ENCODE data around the gene LUC7L3.
A peak's percentile ranks its signal among the peaks of the same experiment; 100 is the strongest.

LUC7L3 gene

DNA sequence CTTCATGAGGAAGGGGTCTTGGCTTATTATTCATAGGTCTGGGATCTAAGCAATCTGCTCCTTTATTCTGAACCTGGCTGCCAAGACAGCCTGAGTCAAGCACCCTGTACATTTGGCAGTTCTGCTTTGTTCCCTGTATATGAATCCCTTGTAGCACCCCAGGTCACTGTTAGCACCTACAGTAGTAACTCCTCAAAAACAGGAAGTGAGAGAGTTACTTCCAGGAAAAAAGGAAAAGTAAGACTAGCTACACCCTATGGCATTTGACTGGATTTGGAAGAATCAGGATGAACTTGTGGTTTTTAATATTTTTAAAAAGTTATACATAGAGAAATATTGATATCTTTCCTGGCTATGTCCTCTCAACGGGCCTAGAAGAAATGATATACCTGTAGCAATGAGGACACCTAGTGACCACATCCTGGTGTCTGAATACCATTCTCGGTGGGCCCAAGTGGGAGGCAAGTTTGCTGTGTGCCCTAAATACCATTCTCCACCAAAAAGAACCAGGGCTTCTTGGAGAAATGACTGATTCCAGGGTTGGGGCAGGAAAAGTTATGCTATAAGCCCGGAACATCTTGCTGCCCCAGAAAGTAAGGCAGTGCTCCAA is 21.6 kb upstream of the LUC7L3 start:
- no peak overlapping the region for H2BK12ac ChIP-seq (ENCODE audit: low read length in 2 of 2)
- no peak overlapping the region for H3K14ac ChIP-seq (ENCODE audit: low read length in 2 of 2)
- H4K8ac ChIP-seq (ENCODE audit: low read length) = no peak overlapping the region
- H3K23ac ChIP-seq (ENCODE audit: low read length in 2 of 2) = no peak overlapping the region
- H2AK5ac ChIP-seq (ENCODE audit: low read length, severe bottlenecking) = no peak overlapping the region
- peaks cover 18% of the 10 kb centered on the region for H3K79me1 ChIP-seq (replicated peaks; ENCODE audit: low read length, poor library complexity, severe bottlenecking)
- H2BK5ac ChIP-seq (ENCODE audit: low read depth, low read length, poor library complexity, severe bottlenecking) = no peak overlapping the region
- H3K27ac ChIP-seq (ENCODE audit: low read length, poor library complexity, severe bottlenecking) = peak overlapping the region; percentile 43
- no peak overlapping the region for H3K4ac ChIP-seq (ENCODE audit: low read depth in 1 of 2, low read length in 2 of 2)
- H3K9ac ChIP-seq (ENCODE audit: low read length) = peak overlapping the region; percentile 28
- H3K4me3 ChIP-seq (ENCODE audit: insufficient read depth in 1 of 2, low read depth in 1 of 2, low read length in 2 of 2) = no peak overlapping the region
- H3K9me3 ChIP-seq (ENCODE audit: control insufficient read depth, low read length) = no peaks in the 10 kb centered on the region
- 88% methylated on average over 2 of the region's 3 CpGs for WGBS
- H3K4me2 ChIP-seq (ENCODE audit: low read length, poor library complexity, severe bottlenecking) = no peak overlapping the region
- no peak overlapping the region for H4K91ac ChIP-seq (ENCODE audit: low read length)
- no peak overlapping the region for H2AFZ ChIP-seq (ENCODE audit: low read depth, low read length)
- no peak overlapping the region for H2BK15ac ChIP-seq (ENCODE audit: low read depth, poor library complexity, severe bottlenecking)
- DNase-seq = no peak
- H2BK120ac ChIP-seq (ENCODE audit: low read depth, low read length) = no peak overlapping the region
- peaks cover 18 to 75% of the 10 kb centered on the region in 2 experiments for H3K36me3 ChIP-seq (ENCODE audit: control insufficient read depth in 1 of 2, insufficient read depth in 2 of 2, low read depth in 1 of 2, low read length in 2 of 2)
- no peaks in the 10 kb centered on the region for H3K27me3 ChIP-seq (ENCODE audit: control insufficient read depth in 1 of 2, insufficient read depth in 1 of 2, low read length in 2 of 2)
- peaks cover 8% of the 10 kb centered on the region for H3K4me1 ChIP-seq (ENCODE audit: control insufficient read depth, insufficient read depth, low read depth, low read length)
- no peak overlapping the region for H3K18ac ChIP-seq (ENCODE audit: low read depth in 1 of 2, low read length in 2 of 2)

DNA sequence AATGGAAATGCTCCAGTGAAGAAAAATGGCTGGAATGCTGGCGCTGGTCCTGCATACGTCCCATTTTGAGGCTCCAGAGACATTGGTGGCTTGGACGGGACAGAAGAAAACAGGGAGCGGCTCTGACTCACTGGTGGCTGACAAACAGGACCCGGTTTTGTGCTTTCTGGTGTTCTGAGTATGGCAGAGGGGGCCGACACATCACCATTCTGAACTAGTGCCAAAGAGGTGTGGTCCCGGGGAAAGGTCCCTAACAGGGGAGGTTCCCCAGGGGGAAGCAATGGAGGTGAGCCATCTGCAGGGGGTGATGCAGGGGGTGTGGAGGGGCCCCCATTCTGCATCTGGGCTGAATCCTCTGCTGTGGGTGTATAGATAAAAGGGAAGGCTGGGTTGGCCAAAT is 20.0 kb upstream of the LUC7L3 start:
- H3K27me3 ChIP-seq (ENCODE audit: control insufficient read depth in 1 of 2, insufficient read depth in 1 of 2, low read length in 2 of 2) = no peaks in the 10 kb centered on the region
- H3K14ac ChIP-seq (ENCODE audit: low read length in 2 of 2) = no peak overlapping the region
- H2BK12ac ChIP-seq (ENCODE audit: low read length in 2 of 2) = no peak overlapping the region
- H3K9ac ChIP-seq (ENCODE audit: low read length) = peak overlapping the region; percentile 9
- H2AK5ac ChIP-seq (ENCODE audit: low read length, severe bottlenecking) = no peak overlapping the region
- peaks cover 20% of the 10 kb centered on the region for H3K79me1 ChIP-seq (replicated peaks; ENCODE audit: low read length, poor library complexity, severe bottlenecking)
- H3K18ac ChIP-seq (ENCODE audit: low read depth in 1 of 2, low read length in 2 of 2) = no peak overlapping the region
- no peak for DNase-seq
- no peak overlapping the region for H2BK15ac ChIP-seq (ENCODE audit: low read depth, poor library complexity, severe bottlenecking)
- H3K4me3 ChIP-seq (ENCODE audit: insufficient read depth in 1 of 2, low read depth in 1 of 2, low read length in 2 of 2) = no peak overlapping the region
- no peak overlapping the region for H2BK120ac ChIP-seq (ENCODE audit: low read depth, low read length)
- no peak overlapping the region for H3K23ac ChIP-seq (ENCODE audit: low read length in 2 of 2)
- no peak overlapping the region for H2AFZ ChIP-seq (ENCODE audit: low read depth, low read length)
- no peaks in the 10 kb centered on the region for H3K9me3 ChIP-seq (ENCODE audit: control insufficient read depth, low read length)
- 92% methylated on average over 7 of the region's 7 CpGs for WGBS
- H2BK5ac ChIP-seq (ENCODE audit: low read depth, low read length, poor library complexity, severe bottlenecking) = no peak overlapping the region
- H3K4me2 ChIP-seq (ENCODE audit: low read length, poor library complexity, severe bottlenecking) = no peak overlapping the region
- H3K36me3 ChIP-seq (ENCODE audit: control insufficient read depth in 1 of 2, insufficient read depth in 2 of 2, low read depth in 1 of 2, low read length in 2 of 2) = peaks cover 18 to 79% of the 10 kb centered on the region in 2 experiments
- H4K8ac ChIP-seq (ENCODE audit: low read length) = no peak overlapping the region
- no peak overlapping the region for H3K4ac ChIP-seq (ENCODE audit: low read depth in 1 of 2, low read length in 2 of 2)
- no peak overlapping the region for H3K27ac ChIP-seq (ENCODE audit: low read length, poor library complexity, severe bottlenecking)
- no peak overlapping the region for H4K91ac ChIP-seq (ENCODE audit: low read length)
- H3K4me1 ChIP-seq (ENCODE audit: control insufficient read depth, insufficient read depth, low read depth, low read length) = peaks cover 4% of the 10 kb centered on the region

DNA sequence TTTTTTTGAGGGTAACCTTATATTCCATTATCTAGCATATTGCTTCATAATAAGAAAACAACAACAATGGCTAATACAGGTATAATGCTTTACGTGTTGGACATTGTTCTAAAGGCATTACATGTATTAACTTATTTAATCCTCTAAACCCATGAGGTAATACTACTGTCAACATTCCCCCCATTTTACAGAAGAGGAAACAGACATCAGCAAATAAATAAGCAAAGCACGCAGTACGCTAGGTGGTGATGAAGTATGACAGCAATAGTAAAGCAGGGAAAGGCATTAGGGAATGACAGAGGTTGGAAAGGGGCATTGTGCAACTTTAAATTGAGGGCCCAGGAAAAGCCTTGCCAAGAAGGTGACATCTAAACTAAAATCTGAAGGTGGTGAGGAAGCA is 16.2 kb upstream of the LUC7L3 start:
- no peaks in the 10 kb centered on the region for H3K27me3 ChIP-seq (ENCODE audit: control insufficient read depth in 1 of 2, insufficient read depth in 1 of 2, low read length in 2 of 2)

DNA sequence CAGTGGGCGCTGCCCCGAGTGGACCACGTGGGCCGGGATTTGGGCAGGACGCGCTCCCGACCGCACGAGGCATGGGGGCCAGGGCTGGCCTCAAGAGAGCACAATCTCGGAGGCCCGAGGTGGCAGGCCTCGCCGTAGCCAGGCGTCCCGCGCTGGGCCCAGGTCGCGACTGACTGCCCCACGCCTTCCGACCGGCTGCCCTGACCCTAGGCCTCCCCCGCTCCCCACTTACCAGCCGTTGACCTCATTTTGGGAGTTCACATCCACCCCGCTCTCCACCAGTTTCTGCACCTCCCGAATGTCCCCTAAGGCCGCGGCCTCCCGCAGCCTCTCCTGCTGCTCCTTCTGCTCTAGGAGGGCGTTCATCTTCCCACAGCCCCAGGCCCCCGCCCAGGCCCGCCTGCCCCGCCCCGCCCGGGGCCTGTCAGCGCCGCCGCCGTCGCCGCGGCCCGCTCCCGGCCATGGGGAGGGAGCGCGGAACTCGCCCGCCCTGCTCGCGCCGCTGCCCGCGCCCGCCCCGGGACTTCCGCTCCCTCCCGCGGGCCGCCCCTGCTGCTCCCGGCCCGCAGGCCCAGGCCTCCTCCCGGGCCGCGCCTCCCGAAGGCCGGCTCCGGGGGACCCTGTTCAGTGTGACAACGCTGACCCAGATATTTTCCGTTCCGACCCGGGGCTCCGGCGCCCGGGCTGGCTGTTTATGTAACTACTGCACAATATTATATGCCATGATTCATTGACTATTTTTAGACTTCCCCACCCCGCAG is 11.9 kb upstream of the LUC7L3 start, which contains the start of gene ANKRD40:
Gene ANKRD40, minus strand, starts transcription at position 626 of the 761 bp plus-strand sequence. Its CDS starts 260 bp downstream, at position 366.
- H3K9me3 ChIP-seq (ENCODE audit: control insufficient read depth, low read length) = no peaks in the 10 kb centered on the region
- H2BK15ac ChIP-seq (ENCODE audit: low read depth, poor library complexity, severe bottlenecking) = peak within 1 kb of the TSS; percentile 60
- peaks cover 9% of the 10 kb centered on the region for H3K79me1 ChIP-seq (replicated peaks; ENCODE audit: low read length, poor library complexity, severe bottlenecking)
- peak within 1 kb of the TSS; percentile 79 to 90 for H3K4me3 ChIP-seq (ENCODE audit: insufficient read depth in 1 of 2, low read depth in 1 of 2, low read length in 2 of 2)
- peak within 1 kb of the TSS; percentile 91 for H4K8ac ChIP-seq (ENCODE audit: low read length)
- peak within 1 kb of the TSS in 1 of 2 experiments; percentile 99 for H3K14ac ChIP-seq (ENCODE audit: low read length in 2 of 2)
- peak; percentile 96 for DNase-seq
- H2AK5ac ChIP-seq (ENCODE audit: low read length, severe bottlenecking) = peak within 1 kb of the TSS; percentile 79
- H3K4ac ChIP-seq (ENCODE audit: low read depth in 1 of 2, low read length in 2 of 2) = peak within 1 kb of the TSS; percentile 75 to 97
- peak within 1 kb of the TSS; percentile 87 to 98 for H3K18ac ChIP-seq (ENCODE audit: low read depth in 1 of 2, low read length in 2 of 2)
- peak within 1 kb of the TSS; percentile 96 for H4K91ac ChIP-seq (ENCODE audit: low read length)
- peak within 1 kb of the TSS; percentile 97 for H2BK120ac ChIP-seq (ENCODE audit: low read depth, low read length)
- peak within 1 kb of the TSS in 1 of 2 experiments; percentile 70 for H3K23ac ChIP-seq (ENCODE audit: low read length in 2 of 2)
- peak within 1 kb of the TSS; percentile 91 for H3K27ac ChIP-seq (ENCODE audit: low read length, poor library complexity, severe bottlenecking)
- H3K36me3 ChIP-seq (ENCODE audit: control insufficient read depth in 1 of 2, insufficient read depth in 2 of 2, low read depth in 1 of 2, low read length in 2 of 2) = peaks cover 0 to 26% of the 10 kb centered on the region in 2 experiments
- no peaks in the 10 kb centered on the region for H3K27me3 ChIP-seq (ENCODE audit: control insufficient read depth in 1 of 2, insufficient read depth in 1 of 2, low read length in 2 of 2)
- H3K9ac ChIP-seq (ENCODE audit: low read length) = peak within 1 kb of the TSS; percentile 96
- H3K4me2 ChIP-seq (ENCODE audit: low read length, poor library complexity, severe bottlenecking) = peak within 1 kb of the TSS; percentile 72
- WGBS = under 1% methylated on average over 41 of the region's 74 CpGs
- H2AFZ ChIP-seq (ENCODE audit: low read depth, low read length) = peak within 1 kb of the TSS; percentile 97
- H3K4me1 ChIP-seq (ENCODE audit: control insufficient read depth, insufficient read depth, low read depth, low read length) = peaks cover 13% of the 10 kb centered on the region
- peak within 1 kb of the TSS; percentile 95 for H2BK5ac ChIP-seq (ENCODE audit: low read depth, low read length, poor library complexity, severe bottlenecking)
- H2BK12ac ChIP-seq (ENCODE audit: low read length in 2 of 2) = peak within 1 kb of the TSS; percentile 32 to 90

More for the DNA sequence above, 16.2 kb upstream of the LUC7L3 start:
- H2AK5ac ChIP-seq (ENCODE audit: low read length, severe bottlenecking) = no peak overlapping the region
- H2BK12ac ChIP-seq (ENCODE audit: low read length in 2 of 2) = no peak overlapping the region
- peaks cover 9 to 51% of the 10 kb centered on the region in 2 experiments for H3K36me3 ChIP-seq (ENCODE audit: control insufficient read depth in 1 of 2, insufficient read depth in 2 of 2, low read depth in 1 of 2, low read length in 2 of 2)
- H3K4me3 ChIP-seq (ENCODE audit: insufficient read depth in 1 of 2, low read depth in 1 of 2, low read length in 2 of 2) = no peak overlapping the region
- no peak overlapping the region for H2BK5ac ChIP-seq (ENCODE audit: low read depth, low read length, poor library complexity, severe bottlenecking)
- H3K23ac ChIP-seq (ENCODE audit: low read length in 2 of 2) = no peak overlapping the region
- no peak overlapping the region for H4K91ac ChIP-seq (ENCODE audit: low read length)
- H2AFZ ChIP-seq (ENCODE audit: low read depth, low read length) = no peak overlapping the region
- peaks cover 12% of the 10 kb centered on the region for H3K4me1 ChIP-seq (ENCODE audit: control insufficient read depth, insufficient read depth, low read depth, low read length)
- no peak overlapping the region for H3K4me2 ChIP-seq (ENCODE audit: low read length, poor library complexity, severe bottlenecking)
- peaks cover 17% of the 10 kb centered on the region for H3K79me1 ChIP-seq (replicated peaks; ENCODE audit: low read length, poor library complexity, severe bottlenecking)
- no peak overlapping the region for H3K4ac ChIP-seq (ENCODE audit: low read depth in 1 of 2, low read length in 2 of 2)
- 95% methylated on average over 3 of the region's 3 CpGs for WGBS
- H3K9me3 ChIP-seq (ENCODE audit: control insufficient read depth, low read length) = no peaks in the 10 kb centered on the region
- H2BK120ac ChIP-seq (ENCODE audit: low read depth, low read length) = no peak overlapping the region
- H3K18ac ChIP-seq (ENCODE audit: low read depth in 1 of 2, low read length in 2 of 2) = no peak overlapping the region
- no peak overlapping the region for H4K8ac ChIP-seq (ENCODE audit: low read length)
- H3K14ac ChIP-seq (ENCODE audit: low read length in 2 of 2) = no peak overlapping the region
- no peak overlapping the region for H3K27ac ChIP-seq (ENCODE audit: low read length, poor library complexity, severe bottlenecking)
- DNase-seq = no peak
- peak overlapping the region; percentile 46 for H3K9ac ChIP-seq (ENCODE audit: low read length)
- H2BK15ac ChIP-seq (ENCODE audit: low read depth, poor library complexity, severe bottlenecking) = no peak overlapping the region
